GM23338 (cell line): ENCODE measurements around the gene CASKIN2. TPM values are rescaled to one million over a fixed set of nuclear protein-coding genes. Genes with fewer than 3 reads are reported as not detected.

ENCODE experiments used
- ATAC-seq: fragments of 200-7000 bp; cut with Tn5 transposase; 3 replicates; pipeline ENCODE4 v1.9.1; 2020
- DNase-seq: peaks from one replicate; pipeline ENCODE4 v3.0.0-alpha.2; 2015; ENCODE audit warnings: low spot score
- H2AFZ ChIP-seq: fragments of 200-600 bp; sonication (generic); 2 replicates; pipeline ENCODE4 v1.8.0; 2016; ENCODE audit warnings: antibody characterized with exemption, mild to moderate bottlenecking, moderate library complexity
- H3F3A ChIP-seq: fragments of 200-600 bp; sonication (generic); replicated peaks from 2 replicates; pipeline ENCODE4 v1.8.0; 2017; ENCODE audit warnings: antibody characterized with exemption, mixed run types, low read depth
- H3K27ac ChIP-seq: fragments of 200-600 bp; sonication (generic); 2 replicates; pipeline ENCODE4 v1.6.1; 2016; ENCODE audit warnings: low read depth
- H3K27me3 ChIP-seq: fragments of 200-600 bp; sonication (generic); 2 replicates; pipeline ENCODE4 v1.8.0; 2016; ENCODE audit warnings: mild to moderate bottlenecking, mixed run types, moderate library complexity; ENCODE audit not compliant: insufficient read depth
- H3K36me3 ChIP-seq: fragments of 200-600 bp; sonication (generic); 2 replicates; pipeline ENCODE4 v1.8.0; 2016; ENCODE audit warnings: mild to moderate bottlenecking; ENCODE audit not compliant: insufficient read depth
- H3K4me1 ChIP-seq: fragments of 200-600 bp; sonication (generic); 2 replicates; pipeline ENCODE4 v1.8.0; 2016; ENCODE audit warnings: mild to moderate bottlenecking, moderate library complexity; ENCODE audit not compliant: insufficient read depth
- H3K4me2 ChIP-seq: fragments of 200-600 bp; sonication (generic); 2 replicates; pipeline ENCODE4 v1.7.1; 2017; ENCODE audit warnings: mixed run types
- H3K4me3 ChIP-seq: fragments of 200-600 bp; sonication (generic); 2 replicates; pipeline ENCODE4 v1.6.1; 2016; ENCODE audit warnings: mixed run types
- H3K79me2 ChIP-seq: fragments of 200-600 bp; sonication (generic); replicated peaks from 2 replicates; pipeline ENCODE4 v1.8.0; 2017; ENCODE audit warnings: mild to moderate bottlenecking; ENCODE audit not compliant: insufficient read depth
- H3K9me2 ChIP-seq: fragments of 200-600 bp; sonication (generic); 2 replicates; pipeline ENCODE4 v1.8.0; 2017; ENCODE audit not compliant: insufficient read depth
- H4K20me1 ChIP-seq: fragments of 200-600 bp; sonication (generic); replicated peaks from 2 replicates; pipeline ENCODE4 v1.8.0; 2017; ENCODE audit warnings: mild to moderate bottlenecking; ENCODE audit not compliant: insufficient read depth
- H3K27ac Mint-ChIP-seq: 2 replicates; pipeline ENCODE4 v1.8.0; 2020; ENCODE audit warnings: inconsistent platforms, mild to moderate bottlenecking, moderate library complexity, mixed read lengths
- H3K27me3 Mint-ChIP-seq: 3 replicates; pipeline ENCODE4 v1.8.0; 2022; ENCODE audit warnings: low read depth, mild to moderate bottlenecking, moderate library complexity, mixed read lengths, inconsistent platforms; ENCODE audit not compliant: insufficient read depth, poor library complexity
- H3K36me3 Mint-ChIP-seq: 3 replicates; pipeline ENCODE4 v1.8.0; 2021; ENCODE audit warnings: low read depth, mild to moderate bottlenecking, inconsistent platforms, moderate library complexity, mixed read lengths
- H3K4me1 Mint-ChIP-seq: 3 replicates; pipeline ENCODE4 v1.8.0; 2020; ENCODE audit warnings: mild to moderate bottlenecking, inconsistent platforms, mixed read lengths
- H3K4me3 Mint-ChIP-seq: 3 replicates; pipeline ENCODE4 v1.8.0; 2021; ENCODE audit warnings: moderate library complexity, mild to moderate bottlenecking, inconsistent platforms, mixed read lengths
- H3K9me3 Mint-ChIP-seq: 3 replicates; pipeline ENCODE4 v1.8.0; 2020; ENCODE audit warnings: moderate library complexity, mild to moderate bottlenecking, inconsistent platforms, mixed read lengths
- EZH2 ChIP-seq: fragments of 200-600 bp; sonication (generic); IDR thresholded peaks from one replicate; pipeline ENCODE4 v1.8.0; 2017; ENCODE audit warnings: antibody characterized with exemption, mild to moderate bottlenecking, low read depth; ENCODE audit not compliant: unreplicated experiment
- EZH2phosphoT487 ChIP-seq: fragments of 200-600 bp; sonication (generic); IDR thresholded peaks from one replicate; pipeline ENCODE4 v1.8.1; 2018; ENCODE audit warnings: antibody characterized with exemption; ENCODE audit not compliant: unreplicated experiment
- NANOG ChIP-seq: IDR thresholded peaks from 2 replicates; pipeline ENCODE4 v1.6.1; 2016; ENCODE audit warnings: antibody characterized with exemption, borderline replicate concordance
- ZNF114 ChIP-seq: fragments of 250-450 bp; sonication (Bioruptor Pico); IDR thresholded peaks from 2 replicates; pipeline ENCODE4 v1.5.0; 2020; ENCODE audit warnings: mild to moderate bottlenecking, moderate library complexity
- ZNF462 ChIP-seq: fragments of 250-450 bp; sonication (Bioruptor Pico); IDR thresholded peaks from 2 replicates; pipeline ENCODE4 v1.5.0; 2020; ENCODE audit warnings: mild to moderate bottlenecking, moderate library complexity
- polyA plus RNA-seq: library from polyadenylated mRNA; unstranded; fragments of >200 nt; fragmentation: Nextera tagmentation; extraction: Ambion mirVana; gene quantifications from 2 replicates; pipeline ENCODE4 v1.2.1, GENCODE V29; 2016
- total RNA-seq: library from RNA; depleted of rRNA; stranded (reverse); fragments of >200 nt; shearing (Covaris generic); gene quantifications from 2 replicates; pipeline ENCODE4 v1.2.3, GENCODE V29; 2014
- TF ChIP-seq, protein P1 (sequence below): IDR thresholded peaks from one replicate; pipeline ENCODE4 v1.6.1; 2018; ENCODE audit warnings: antibody characterized with exemption; ENCODE audit not compliant: unreplicated experiment
- TF ChIP-seq, protein P2 (sequence below): IDR thresholded peaks from 2 replicates; pipeline ENCODE4 v1.6.1; 2016; ENCODE audit warnings: antibody characterized with exemption

The CASKIN2 gene
- total and polyA plus RNA-seq, 2 experiments from 2014 or later = 4.9 to 21.5 TPM

- Histone ChIP-seq H3K4me2 (no peak overlapping the region), H4K20me1 (no peaks in the 10 kb centered on the region; the same call in 1 of the 2 replicates), H3K4me1 (0 out of 2 replicates have a peak, but pooled peaks cover 1% of the 10 kb centered on the region), H3K4me3 (no peak overlapping the region), H3F3A (no peaks in the 10 kb centered on the region), H3K27me3 (no peaks in the 10 kb centered on the region), H3K36me3 (no peaks in the 10 kb centered on the region), H3K79me2 (no peaks in the 10 kb centered on the region), H3K27ac (no peak overlapping the region), H2AFZ (no peak overlapping the region), H3K9me2 (no peaks in the 10 kb centered on the region)
- Mint-ChIP-seq H3K27me3 (peaks cover 6% of the 10 kb centered on the region), H3K9me3 (no peaks in the 10 kb centered on the region), H3K36me3 (peaks cover 9% of the 10 kb centered on the region; the same call in 2 of the 3 replicates), H3K4me3 (no peak overlapping the region), H3K27ac (no peak overlapping the region), H3K4me1 (no peaks in the 10 kb centered on the region; the same call in 1 of the 3 replicates)
- DNase-seq (no peak), ATAC-seq (no peak)
- TF ChIP-seq ZNF114 (CRISPR knock-in tag) (no peak), EZH2 (no peak), NANOG (no peak), EZH2phosphoT487 (no peak), ZNF462 (CRISPR knock-in tag) (no peak)
- TF ChIP-seq, protein P1, sequence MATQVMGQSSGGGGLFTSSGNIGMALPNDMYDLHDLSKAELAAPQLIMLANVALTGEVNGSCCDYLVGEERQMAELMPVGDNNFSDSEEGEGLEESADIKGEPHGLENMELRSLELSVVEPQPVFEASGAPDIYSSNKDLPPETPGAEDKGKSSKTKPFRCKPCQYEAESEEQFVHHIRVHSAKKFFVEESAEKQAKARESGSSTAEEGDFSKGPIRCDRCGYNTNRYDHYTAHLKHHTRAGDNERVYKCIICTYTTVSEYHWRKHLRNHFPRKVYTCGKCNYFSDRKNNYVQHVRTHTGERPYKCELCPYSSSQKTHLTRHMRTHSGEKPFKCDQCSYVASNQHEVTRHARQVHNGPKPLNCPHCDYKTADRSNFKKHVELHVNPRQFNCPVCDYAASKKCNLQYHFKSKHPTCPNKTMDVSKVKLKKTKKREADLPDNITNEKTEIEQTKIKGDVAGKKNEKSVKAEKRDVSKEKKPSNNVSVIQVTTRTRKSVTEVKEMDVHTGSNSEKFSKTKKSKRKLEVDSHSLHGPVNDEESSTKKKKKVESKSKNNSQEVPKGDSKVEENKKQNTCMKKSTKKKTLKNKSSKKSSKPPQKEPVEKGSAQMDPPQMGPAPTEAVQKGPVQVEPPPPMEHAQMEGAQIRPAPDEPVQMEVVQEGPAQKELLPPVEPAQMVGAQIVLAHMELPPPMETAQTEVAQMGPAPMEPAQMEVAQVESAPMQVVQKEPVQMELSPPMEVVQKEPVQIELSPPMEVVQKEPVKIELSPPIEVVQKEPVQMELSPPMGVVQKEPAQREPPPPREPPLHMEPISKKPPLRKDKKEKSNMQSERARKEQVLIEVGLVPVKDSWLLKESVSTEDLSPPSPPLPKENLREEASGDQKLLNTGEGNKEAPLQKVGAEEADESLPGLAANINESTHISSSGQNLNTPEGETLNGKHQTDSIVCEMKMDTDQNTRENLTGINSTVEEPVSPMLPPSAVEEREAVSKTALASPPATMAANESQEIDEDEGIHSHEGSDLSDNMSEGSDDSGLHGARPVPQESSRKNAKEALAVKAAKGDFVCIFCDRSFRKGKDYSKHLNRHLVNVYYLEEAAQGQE = no peak
- TF ChIP-seq, protein P2, sequence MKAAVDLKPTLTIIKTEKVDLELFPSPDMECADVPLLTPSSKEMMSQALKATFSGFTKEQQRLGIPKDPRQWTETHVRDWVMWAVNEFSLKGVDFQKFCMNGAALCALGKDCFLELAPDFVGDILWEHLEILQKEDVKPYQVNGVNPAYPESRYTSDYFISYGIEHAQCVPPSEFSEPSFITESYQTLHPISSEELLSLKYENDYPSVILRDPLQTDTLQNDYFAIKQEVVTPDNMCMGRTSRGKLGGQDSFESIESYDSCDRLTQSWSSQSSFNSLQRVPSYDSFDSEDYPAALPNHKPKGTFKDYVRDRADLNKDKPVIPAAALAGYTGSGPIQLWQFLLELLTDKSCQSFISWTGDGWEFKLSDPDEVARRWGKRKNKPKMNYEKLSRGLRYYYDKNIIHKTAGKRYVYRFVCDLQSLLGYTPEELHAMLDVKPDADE = no peak
Measured at GRCh38 chr17:75473246-75473645, 42.1 kb downstream of the CASKIN2 start.
